Daoy (cell line): ENCODE measurements around the gene STAT3. TPM values are rescaled to one million over a fixed set of nuclear protein-coding genes. Genes with fewer than 3 reads are reported as not detected.
A peak's percentile ranks its signal among the peaks of the same experiment; 100 is the strongest.
"Not testable (repeated sequence)": the region's sequence is repeated elsewhere in the genome, so short reads cannot be mapped to it uniquely, and the experiment has no call there.

Experiments
- DNase-seq: peaks from one replicate; pipeline ENCODE4 v3.0.0-alpha.2; 2015; ENCODE audit warnings: low read depth
- total RNA-seq: library from RNA; depleted of rRNA; stranded (reverse); fragments of >200 nt; shearing (Covaris generic); gene quantifications from 2 replicates; pipeline ENCODE4 v1.2.3, GENCODE V29; 2014

STAT3 gene
- total RNA-seq, 1 experiment from 2014 or later, result 28.6 TPM

- DNase-seq, result peak; percentile 28
These were observed 1.2 kb downstream of the STAT3 start for GRCh38 chr17:42386777-42387657.

GRCh38 chr17:42381898-42382297, 6.3 kb downstream of the STAT3 start:
- DNase-seq, result no peak

- no peak for DNase-seq
These were observed 7.3 kb downstream of the STAT3 start for GRCh38 chr17:42380935-42381334.

GRCh38 chr17:42378959-42379594, 9.2 kb downstream of the STAT3 start:
- peak; percentile 23 for DNase-seq

GRCh38 chr17:42378359-42378958, 9.8 kb downstream of the STAT3 start:
- no peak for DNase-seq

GRCh38 chr17:42373896-42374295, 14.3 kb downstream of the STAT3 start:
- DNase-seq, result no peak

- no peak for DNase-seq
These were observed 16.1 kb downstream of the STAT3 start for GRCh38 chr17:42372142-42372541.

- DNase-seq, result not testable (repeated sequence)
These were observed 19.3 kb downstream of the STAT3 start for GRCh38 chr17:42368797-42369561.

- DNase-seq, result not testable (repeated sequence)
These were observed 19.9 kb downstream of the STAT3 start for GRCh38 chr17:42368310-42368709.

- DNase-seq, result not testable (repeated sequence)
These were observed 21.8 kb downstream of the STAT3 start for GRCh38 chr17:42366176-42367023.

GRCh38 chr17:42365136-42365535, 23.1 kb downstream of the STAT3 start:
- DNase-seq, result peak; percentile 77

- no peak for DNase-seq
These were observed 24.3 kb downstream of the STAT3 start for GRCh38 chr17:42363767-42364585.

- DNase-seq, result no peak
These were observed 25.0 kb downstream of the STAT3 start for GRCh38 chr17:42363231-42363630.

GRCh38 chr17:42362245-42362961, 25.8 kb downstream of the STAT3 start:
- no peak for DNase-seq

GRCh38 chr17:42361781-42362186, 26.5 kb downstream of the STAT3 start:
- DNase-seq, result no peak

- DNase-seq, result peak; percentile 19
These were observed 27.9 kb downstream of the STAT3 start for GRCh38 chr17:42360388-42360787.

GRCh38 chr17:42359133-42359532, 29.1 kb downstream of the STAT3 start:
- no peak for DNase-seq

- no peak for DNase-seq
These were observed 29.8 kb downstream of the STAT3 start for GRCh38 chr17:42358434-42358833.
